GM21360 (cell line): ENCODE data around the gene SEMG1.

ENCODE experiments used
- ATAC-seq: cut with Tn5 transposase; IDR thresholded peaks from one replicate; pipeline ENCODE4 v1.9.1; 2021; ENCODE audit warnings: mild to moderate bottlenecking, moderate library complexity; ENCODE audit not compliant: unreplicated experiment

Gene SEMG1

DNA sequence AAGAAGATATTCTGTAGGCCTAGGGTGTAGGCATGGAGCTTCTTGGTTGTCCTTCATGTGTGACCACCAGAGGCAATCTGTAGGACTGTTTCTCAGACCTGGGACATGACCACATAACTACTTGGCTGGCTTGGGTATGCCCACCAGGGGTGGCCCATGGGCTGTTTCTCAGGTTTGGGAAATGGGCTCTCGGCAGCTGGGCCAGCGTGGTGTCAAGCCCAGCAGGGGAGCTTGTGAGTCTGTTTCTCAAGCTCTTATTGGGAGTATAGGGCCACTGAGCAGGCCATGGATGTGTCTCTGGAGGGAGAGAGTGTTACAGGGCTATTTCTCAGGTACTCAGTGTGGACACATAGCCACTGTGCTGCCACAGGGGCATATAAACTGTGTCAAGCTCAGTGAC is 11.8 kb downstream of the SEMG1 start:
- no peak for ATAC-seq

DNA sequence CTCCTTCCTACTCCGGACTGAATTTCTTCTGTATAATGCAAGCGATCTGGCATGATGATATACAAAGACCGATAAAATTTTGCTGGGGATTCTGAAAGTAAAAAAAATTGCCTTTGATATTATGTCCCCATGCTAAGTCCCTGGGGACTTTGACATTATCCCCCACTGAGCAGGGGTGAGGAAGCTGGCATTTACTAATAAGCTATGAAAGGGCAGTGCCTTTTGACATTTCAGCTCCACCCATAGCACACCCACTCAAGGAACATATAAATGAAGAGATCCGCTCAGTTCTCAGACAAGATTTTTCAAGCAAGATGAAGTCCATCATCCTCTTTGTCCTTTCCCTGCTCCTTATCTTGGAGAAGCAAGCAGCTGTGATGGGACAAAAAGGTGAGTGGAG is 14.2 kb downstream of the SEMG1 start, which contains the start of gene SEMG2:
Gene SEMG2 (plus strand): TSS at position 298 of the 400 bp plus-strand sequence. CDS start 17 bp downstream, at position 315.
- no peak for ATAC-seq

DNA sequence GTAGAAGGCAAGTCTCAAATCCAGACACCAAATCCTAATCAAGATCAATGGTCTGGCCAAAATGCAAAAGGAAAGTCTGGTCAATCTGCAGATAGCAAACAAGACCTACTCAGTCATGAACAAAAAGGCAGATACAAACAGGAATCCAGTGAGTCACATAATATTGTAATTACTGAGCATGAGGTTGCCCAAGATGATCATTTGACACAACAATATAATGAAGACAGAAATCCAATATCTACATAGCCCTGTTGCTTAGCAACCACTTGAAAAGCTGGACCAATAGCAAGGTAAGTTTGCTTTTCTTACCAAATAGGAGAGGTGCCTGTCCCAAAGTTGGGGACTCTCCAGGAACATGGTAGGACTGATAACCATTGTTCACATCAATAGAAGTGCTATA is 16.3 kb downstream of the SEMG1 start:
- no peak for ATAC-seq

DNA sequence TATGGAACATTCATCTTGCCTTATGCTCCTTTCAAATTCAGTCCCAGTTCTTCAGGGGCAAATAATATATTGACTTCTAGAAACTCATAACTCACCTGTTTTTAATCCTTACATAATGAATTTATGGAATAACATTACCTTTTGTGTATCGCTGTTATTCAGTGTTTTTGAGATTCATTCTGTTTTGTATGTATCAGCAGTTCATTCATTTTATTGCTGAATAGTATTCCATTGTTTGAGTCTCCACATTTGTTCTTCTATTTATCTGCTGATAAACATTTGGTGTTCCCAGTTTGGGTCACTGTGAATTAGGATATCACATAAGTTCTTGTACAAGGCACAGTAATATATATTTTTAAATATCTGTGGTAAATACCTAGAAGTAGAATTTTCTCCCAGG is 19.5 kb downstream of the SEMG1 start:
- no peak for ATAC-seq

DNA sequence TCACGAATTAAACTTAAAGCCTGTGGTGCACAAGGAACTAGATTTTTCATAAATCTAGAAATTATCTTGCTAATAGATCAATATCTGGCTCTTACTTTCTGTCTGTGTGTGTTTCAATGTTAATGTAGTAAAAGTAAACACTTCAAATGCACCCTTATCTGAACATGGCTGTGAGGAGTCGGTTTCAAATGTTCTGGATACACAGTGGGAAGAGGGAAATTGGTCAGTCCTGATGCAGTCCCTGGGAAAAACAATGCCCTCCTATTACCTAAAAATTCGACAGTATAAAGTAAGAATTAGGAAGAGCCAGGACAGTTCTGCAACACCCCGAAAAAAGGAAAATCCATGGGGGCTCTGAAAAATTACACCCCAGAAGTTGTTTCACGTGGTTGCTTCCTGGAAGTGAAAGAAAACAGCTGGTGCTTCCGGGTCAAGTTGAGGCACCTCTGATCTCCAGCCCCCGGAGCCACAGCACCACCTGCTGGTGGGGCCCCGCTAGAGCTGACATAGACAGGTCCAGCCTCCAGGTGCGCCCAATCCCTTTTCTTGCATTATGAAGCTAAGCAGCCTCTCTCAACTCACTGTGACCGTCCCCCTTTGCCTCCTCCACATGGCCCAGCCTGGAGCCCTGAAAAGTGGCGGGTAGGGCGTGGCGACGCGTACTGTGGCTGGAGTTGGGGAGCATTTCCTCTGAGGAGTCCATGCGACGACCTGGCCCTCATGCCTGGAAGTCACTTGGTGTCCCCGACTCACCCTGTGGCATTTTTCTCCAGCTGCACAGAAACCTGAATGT is 22.6 kb downstream of the SEMG1 start:
- no peak for ATAC-seq

- no peak for ATAC-seq
Measured at GRCh38 chr20:45230631-45231030, 23.8 kb downstream of the SEMG1 start.

- ATAC-seq: no peak
Measured at GRCh38 chr20:45235995-45236394, 29.2 kb downstream of the SEMG1 start.

- ATAC-seq: no peak
Measured at GRCh38 chr20:45238139-45238538, 31.3 kb downstream of the SEMG1 start.

DNA sequence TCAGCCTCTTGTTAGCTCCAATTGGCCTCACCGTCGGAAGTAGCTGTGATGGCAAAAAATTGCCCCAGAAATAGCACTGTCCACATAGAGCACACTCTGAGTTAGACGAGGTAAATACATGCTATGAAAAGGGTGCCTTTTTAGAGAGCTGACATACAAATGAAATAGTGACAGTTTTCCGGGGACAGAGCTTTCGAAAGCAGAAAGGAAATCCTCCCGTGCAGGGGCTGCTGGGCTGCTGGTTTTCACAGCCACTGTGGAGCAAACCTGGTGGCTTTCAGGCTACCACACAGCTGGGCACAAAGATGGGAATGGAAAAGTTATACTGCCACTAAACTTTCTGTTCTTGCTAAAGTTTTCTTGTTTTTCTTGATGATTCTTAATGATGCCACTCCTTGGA is 39.3 kb downstream of the SEMG1 start:
- ATAC-seq: no peak

- no peak for ATAC-seq
Measured at GRCh38 chr20:45247865-45248264, 41.0 kb downstream of the SEMG1 start.

DNA sequence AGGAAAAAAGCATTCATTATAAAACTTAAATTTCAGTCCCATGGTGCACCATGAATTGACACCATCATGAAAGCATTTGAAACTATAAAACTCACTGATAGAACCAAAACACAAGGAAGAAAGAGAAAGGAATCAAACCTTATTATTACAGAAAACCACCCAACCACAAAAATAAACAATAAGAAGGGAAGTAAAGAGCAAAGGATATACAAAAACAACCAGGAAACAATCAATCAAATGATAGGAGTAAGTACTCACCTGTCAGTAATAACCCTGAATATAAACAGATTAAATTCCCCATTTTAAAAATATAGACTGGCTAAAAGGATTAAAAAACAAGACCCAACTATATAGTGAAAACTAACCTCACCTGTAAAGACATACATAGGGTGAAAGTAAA is 41.8 kb downstream of the SEMG1 start:
- ATAC-seq: no peak

GRCh38 chr20:45251884-45252560 is 45.2 kb downstream of the SEMG1 start:
- no peak for ATAC-seq

DNA sequence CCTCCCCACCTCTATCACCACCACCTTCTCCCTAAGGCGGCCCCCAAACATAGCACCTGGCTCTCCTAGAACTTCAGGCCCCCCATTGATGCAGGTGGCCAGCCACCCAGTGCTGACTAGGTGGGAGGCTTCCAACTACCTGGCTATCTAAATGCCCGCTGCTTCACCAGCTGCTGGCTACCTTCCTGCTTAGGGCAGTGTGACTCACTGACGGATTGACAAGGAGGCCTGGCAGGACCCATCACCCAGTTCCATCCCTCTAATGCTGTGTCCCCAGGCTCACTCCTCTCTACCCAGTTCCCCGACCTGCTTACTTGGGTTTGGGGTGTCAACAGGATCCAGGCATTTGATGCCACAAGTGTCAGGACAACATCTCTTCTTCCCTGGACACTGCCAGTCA is 46.4 kb downstream of the SEMG1 start:
- ATAC-seq: no peak

DNA sequence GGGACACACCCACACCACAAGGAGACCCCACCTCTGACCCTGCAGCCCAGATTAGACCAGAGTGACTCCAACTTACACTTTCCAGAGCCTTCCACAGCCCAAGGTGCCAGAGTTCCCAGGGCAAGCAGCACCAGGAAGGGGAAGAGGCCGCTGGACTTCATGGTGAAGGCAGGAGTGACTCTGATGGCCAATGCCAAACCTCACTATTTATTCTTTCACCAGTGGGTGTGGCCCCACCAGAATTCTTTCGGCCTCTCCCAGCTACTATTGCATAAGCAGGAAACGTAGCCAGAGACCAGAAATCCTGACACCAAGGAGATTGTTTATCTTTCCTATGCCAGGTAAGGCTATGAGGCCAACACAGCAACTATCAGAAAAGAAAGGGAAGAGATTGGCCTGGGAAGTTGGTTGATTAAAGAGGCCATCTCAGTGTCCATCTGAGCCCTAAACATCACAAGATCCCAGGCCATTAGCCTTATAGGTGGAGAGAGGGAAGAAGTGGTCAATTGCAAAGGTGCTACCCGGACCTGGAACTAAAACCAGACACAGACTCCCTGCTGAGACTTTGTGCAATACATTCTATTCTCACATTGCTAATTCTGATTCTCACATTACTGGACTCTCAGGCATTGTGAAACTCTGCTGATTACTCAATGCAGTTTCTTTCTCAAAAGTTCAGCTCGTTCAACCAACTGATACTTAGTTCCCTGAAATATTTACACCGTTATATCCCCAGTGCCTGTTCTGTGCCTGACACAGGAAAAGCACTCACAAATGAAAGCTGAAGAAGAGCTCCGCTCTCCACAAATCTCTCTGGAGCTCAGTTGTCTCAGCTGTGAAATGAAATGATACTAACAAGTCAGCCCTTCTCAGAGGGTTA is 47.8 kb downstream of the SEMG1 start, which contains the start of gene SLPI:
Gene SLPI (minus strand): TSS at position 182 of the 880 bp plus-strand sequence. CDS start 21 bp downstream, at position 161.
- ATAC-seq: no peak

DNA sequence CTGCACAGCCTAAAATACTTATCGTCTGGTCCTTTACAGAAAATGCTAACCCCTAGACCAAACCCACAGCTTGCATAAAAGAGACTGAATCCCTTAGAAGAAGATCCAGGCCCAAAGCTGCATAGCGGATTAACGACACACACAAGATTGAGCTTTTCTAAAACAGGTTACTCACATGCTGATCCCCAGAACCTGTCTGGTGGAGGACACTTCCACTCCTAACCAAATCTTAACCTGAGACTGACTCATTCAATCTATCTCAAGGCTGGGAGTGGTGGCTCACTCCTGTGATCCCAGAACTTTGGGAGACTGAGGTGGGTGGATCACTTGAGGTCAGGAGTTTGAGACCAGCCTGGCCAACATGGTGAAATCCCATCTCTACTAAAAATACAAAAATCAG is 50.3 kb downstream of the SEMG1 start:
- ATAC-seq: no peak

DNA sequence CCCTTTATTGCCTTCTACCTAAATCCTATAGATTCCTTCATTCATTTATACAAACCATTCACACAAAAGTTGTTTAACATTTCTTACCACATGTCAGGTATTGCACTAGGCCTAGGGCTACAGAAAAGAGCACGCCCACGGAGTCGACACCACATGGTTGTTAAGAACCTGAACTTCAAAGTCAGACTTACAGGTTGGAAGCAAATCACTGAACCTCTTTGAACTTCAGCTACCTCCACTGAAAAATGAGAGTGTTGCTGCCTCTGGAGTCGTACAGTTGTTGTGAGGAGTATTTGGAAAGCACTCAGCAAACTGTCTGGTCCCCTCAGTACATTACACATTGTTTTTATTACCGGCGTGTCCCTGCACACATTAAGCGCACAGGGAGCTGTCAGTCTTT is 50.9 kb downstream of the SEMG1 start:
- ATAC-seq: no peak

GRCh38 chr20:45258259-45258658 is 51.4 kb downstream of the SEMG1 start:
- ATAC-seq: no peak

- ATAC-seq: no peak
Measured at GRCh38 chr20:45258664-45259063, 51.8 kb downstream of the SEMG1 start.
